MV-4-11 (cell line): ENCODE data around the gene DTNB.
"Not testable (repeated sequence)": the region's sequence is repeated elsewhere in the genome, so short reads cannot be mapped to it uniquely, and the experiment has no call there.

Experiments
- DNase-seq: peaks from one replicate; lab custom pipeline; 2025; lab: John Stamatoyannopoulos, UW

Gene DTNB

DNA sequence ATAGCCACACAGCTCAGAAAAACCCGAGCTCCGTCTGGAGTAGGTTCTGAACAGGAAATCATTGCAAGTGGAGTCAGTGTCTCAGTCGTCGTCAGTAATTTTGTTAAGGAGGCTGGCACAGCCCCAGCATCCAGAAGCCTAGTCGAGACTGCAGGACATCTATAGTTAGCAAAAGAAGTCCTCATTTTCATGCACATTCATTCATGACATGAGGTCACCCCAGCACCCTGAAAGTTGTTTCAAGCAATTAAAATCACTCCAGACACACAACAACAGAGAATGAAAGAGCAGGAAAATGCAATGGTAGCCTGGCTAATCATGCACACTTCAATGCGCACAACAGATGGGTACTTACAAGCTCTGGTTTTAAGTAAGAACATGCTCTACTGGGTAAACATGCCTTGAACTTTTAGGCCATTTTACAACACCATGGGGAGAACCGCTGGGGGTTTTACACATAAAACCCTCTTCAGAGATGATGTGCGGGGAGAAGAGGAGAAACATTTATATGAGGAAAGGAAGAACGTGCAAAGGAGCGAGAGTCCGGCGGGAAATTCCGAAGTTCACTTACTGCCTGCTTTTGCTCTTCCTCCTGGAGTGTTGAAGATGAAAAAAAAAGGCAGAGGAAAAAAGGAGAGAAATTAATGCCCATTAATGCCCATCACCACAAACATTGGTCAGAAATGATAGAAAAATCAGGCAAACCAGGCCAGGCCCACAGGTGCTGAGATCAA lies 254.3 kb downstream of the DTNB start:
- no peak for DNase-seq

DNA sequence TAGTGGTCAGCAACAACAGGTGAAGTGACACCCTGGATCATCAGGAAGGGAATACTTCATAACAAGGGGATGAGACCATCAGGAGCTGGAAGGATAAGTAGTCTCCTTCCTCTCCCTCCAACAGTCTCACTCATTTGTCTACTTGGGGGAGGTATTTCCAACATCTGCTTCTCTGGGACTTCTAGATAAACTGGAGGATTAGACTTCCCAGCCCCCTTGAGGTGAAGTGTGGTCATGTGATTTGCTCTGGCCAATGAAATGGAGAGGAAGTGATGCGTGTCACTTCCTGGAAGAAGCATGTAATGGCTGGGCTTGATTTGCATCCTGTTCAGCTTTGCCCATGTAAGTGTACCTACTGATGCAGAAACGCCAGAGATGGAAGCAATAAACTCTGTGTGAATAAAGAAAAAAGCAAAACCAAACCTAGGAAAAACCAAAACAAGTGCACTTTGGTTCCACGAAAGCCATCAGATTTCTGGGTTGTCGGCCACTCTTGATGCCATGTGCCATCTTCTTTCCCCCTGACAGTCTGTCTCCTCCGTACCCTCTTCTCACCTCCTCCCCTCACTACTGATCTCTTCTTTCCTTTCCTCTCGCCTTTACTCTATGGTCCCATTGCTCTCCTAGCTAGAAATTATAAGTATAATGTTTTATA lies 255.5 kb downstream of the DTNB start:
- no peak for DNase-seq

DNA sequence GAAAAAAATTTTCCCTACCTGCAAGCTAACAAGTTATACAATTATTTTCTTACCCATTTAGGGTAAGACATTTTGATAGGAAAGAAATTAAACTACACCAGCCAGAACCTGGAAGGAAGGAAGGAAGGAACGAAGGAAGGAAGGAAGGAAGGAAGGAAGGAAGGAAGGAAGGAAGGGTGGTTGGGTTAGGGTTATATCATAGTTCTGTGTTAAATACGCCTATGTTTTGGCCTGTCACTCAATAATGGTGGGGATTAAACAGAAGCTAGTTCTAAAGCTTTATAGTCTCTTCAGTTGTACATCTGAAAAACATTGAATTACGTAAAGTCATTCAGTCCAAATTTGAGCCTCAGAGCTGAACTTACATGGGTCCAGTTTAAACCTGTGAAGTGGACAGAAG lies 256.7 kb downstream of the DTNB start:
- DNase-seq: no peak

DNA sequence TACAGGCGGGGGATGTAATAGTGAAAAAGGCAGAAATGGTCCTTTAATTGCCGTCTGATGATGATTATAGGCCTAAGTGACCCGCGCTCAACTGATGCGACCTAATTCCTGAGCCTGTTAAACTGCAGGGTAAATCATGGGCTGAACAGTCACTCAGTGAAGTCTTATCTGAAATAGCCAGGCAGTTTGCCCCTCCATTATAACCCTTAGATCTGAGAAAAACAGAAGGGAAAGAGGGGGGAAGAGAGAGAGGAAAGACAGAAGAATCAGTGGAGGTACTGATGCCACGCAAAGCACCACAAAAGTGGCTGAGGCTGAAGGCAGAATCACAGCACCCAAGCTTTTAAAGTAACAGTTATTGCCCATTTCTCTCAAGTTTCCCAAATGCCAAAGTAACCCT lies 258.6 kb downstream of the DTNB start:
- DNase-seq: no peak

DNA sequence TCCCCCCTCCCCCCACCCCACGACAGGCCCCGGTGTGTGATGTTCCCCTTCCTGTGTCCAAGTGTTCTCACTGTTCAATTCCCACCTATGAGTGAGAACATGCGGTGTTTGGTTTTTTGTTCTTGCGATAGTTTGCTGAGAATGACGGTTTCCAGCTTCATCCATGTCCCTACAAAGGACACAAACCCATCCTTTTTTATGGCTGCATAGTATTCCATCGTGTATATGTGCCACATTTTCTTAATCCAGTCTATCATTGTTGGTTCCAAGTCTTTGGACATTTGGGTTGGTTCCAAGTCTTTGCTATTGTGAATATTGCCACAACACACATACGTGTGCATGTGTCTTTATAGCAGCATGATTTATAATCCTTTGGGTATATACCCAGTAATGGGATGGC lies 260.0 kb downstream of the DTNB start:
- not testable (repeated sequence) for DNase-seq

DNA sequence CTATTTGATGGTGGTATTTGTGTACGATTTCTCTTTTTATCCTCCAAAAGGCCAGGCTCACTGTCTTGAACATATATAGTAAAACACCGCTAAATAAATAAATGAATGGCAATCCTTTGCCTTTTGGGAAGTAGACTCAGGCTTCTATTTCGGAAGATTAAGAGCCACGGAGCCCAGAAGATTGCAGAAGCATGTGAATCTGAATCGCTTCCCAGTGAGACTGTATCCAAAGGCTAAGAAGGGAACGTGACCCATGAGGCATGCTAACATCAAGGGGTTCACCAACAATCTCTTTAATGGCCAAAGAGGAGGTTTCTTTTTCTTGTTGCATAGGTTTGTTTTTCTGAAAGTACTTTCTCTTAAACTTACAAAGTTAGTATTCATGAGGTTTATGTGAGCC lies 261.6 kb downstream of the DTNB start:
- no peak for DNase-seq

DNA sequence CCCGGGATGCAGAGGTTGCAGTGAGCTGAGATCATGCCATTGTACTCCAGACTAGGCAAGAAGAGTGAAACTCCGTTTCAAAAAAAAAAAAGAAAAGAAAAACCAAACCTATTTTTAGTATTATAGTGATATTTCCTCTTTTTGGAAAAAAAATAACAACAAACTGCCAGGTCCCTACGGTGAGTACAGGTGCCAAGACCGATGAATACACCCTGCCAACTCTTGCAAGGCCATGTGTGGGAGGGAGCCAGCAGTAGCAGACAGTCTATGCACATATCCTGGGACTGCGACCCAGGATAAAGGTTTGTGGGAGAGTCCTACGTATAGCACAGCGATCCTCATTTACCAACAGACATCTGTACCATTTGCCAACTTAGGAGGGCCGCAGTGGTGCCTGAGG lies 262.1 kb downstream of the DTNB start:
- no peak for DNase-seq

DNA sequence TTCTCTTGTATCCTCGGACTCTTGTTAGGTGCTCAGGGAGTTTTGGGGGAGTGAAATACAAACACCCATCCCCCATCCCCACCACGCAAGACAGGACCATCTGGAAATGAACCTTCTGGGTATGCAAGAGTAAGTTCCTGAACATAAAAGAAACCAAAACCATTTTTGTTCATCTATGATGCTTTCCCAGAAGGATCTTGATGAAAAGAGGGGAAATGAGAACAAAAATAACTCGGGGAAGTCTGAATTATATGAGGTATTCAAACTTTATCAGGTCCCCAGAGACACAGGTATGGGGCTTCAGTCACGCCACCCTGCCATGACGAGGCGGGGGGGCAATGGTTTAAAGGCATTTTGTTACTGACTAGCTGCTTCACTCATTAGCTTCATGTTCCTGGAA lies 263.0 kb downstream of the DTNB start:
- DNase-seq: no peak

DNA sequence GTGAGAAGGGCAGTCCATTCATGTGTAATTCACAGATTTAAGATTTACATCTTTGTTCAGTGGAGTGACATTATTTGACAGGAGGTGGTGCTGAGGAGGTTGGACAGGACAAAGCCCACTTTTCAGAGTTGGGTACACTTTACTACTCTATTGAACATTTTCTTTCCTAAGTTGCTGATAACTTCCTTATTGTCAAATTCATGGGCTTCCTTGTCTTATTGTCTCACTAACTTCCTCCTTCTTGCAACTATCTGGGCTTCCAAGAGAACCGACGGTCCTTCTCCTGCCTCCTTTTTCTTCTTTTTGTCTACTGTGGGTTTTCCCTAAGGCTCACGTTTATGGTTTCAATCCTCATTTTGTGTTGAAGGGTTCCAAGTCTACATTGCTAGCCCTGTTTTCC lies 263.9 kb downstream of the DTNB start:
- peak; percentile 29 for DNase-seq

DNA sequence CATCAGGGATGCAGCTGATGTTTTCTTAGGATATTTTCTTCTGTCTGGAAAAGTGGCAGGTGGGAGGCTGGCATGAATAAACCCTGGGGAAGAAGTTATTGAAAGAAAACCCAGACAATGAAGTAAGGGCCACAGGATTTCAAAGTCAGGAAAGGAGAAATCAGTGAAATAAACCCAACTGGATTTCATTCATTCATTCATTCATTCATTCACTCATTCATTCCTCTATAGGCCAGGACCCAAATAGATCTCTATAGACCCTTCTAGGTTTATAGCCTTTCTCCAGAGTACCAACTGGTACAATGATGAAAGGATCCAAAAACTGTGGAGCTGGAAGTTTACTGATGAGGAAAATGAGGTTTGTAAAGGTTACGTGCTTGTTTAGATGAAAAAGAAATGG lies 264.3 kb downstream of the DTNB start:
- DNase-seq: no peak

DNA sequence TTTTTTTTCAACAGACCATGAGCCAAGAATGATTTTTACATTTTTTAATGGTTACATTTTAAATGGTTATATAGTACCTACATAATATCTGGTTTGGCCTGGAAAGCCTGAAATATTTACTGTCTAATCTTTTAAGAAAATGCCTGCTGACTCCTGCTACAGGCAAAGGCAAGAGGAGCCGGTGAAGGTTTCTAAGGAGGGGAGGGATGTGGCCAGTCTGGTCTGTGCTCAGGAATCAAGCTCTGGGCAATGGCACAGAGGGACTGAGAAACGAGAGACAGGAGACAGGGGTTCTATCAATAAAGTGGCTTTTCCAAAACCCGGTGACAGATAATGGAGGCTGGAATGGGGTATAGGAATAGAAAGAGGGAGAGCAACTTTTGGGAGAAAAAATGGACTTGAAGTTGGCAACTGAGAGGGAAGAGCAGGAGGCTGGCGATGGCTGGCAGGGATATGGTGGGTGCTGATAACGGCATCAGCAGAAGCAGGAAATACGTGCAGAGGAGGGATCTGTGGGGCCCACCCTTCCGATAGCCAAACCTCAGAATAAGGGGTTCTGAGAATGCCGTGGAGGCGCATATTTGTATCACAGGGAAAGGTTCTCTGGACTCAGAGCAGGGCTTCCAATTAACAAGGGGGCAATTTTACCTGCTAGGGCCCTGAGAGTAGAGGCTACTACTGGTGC lies 267.6 kb downstream of the DTNB start:
- no peak for DNase-seq

DNA sequence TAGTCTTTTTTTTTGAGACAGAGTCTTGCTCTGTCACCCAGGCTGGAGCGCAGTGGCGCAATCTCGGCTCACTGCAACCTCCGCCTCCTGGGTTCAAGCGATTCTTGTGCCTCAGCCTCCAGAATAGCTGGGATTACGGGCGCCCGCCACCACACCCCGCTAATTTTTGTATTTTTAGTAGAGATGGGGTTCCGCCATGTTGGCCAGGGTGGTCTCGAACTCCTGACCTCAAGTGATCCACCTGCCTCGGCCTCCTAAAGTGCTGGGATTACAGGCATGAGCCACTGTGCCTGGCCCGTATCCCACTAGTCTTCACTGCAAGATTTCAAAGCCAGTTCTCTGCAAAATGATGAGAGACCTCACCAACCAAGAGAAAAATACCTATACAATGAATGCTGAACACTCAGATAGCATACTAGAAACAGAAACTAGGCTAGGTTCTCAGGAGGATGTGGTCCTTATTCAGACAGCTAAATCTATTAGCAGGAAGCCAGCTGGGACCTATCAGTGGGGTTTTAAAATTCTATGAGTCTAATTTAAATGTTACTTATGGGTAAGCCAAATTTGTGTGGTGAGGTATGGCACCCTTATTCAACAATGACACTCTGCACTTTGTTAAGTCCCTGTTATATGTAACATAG lies 270.1 kb downstream of the DTNB start:
- DNase-seq: peak; percentile 30

DNA sequence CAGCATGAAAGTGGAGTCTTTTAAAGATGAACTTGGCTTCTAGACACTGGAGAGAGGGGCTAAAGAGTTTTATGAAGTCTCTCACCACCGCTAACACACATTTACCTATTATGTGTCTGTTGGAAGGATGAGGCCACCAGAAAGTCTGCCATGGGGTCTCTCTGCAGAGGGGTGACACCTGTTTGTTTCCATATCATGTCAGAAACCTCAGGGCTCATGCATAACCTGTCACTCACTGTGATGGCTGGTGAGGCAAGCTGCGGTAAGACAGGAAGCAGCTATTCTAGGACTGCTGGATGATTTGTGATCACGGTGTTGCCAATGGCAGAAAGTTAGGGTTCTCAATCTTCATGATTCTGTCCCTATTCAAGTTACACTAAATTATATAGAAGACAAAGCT lies 270.9 kb downstream of the DTNB start:
- no peak for DNase-seq

DNA sequence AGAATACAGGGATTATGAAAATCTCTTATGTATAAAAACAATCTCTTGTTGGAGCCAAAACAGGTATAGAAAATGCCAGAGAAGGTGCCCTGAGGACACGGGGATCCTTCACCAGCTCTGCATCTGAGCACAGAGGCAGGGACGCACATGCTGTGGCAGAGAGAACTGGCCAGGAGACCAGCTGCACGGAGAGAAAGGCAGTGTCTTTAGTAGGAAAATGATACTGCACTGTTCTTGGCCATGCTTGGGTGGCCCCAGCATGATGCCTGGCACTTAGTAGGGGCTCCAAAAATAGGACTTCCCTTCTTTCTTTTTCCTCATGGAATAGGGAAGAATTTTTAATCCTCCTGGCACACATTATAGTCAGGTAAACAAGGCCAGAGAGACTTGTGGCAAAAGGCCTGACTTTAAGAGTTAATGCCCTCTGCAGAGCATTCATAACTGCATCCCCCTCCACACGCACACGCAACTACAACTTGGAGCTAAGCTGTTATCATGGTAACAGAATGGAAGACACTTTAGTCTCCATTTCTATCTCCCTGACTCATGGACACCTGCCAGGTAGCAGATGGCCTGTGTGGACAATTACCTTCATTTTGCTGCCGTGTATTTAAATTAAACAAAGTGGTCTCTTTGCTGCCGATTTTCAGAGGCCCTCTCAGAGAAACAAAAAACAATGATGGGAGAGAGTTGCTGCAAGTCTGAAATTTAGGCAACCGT lies 271.9 kb downstream of the DTNB start:
- DNase-seq: no peak

DNA sequence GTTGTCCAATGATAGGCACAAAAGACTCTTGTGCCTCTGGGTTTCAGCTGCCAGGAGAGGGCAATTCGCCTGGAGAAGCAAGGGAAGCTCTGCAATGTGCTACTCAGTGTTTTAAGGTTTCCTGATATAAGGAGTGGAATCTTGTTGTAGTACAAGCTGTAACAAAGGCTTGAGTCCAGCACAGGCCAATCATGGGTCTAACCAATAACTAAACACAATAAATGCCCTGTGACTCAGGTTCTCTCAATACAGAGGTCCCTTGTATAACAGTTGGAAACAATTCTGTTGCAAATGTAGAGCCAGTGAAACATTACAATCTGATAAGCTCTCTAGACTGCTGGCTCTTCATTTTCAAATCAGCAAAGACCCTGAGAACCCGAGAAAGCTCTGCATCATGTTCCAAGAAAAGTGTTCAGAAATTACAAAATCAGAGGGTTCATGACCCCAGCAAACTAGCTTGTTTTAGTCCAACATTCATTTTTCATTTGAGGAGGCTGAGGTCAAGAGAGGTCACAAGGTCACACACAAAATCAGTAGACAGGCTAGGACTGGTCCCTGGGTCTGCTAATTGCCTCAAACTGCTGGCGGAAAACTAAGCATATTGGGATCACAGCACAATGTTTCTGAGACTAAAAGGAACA lies 272.7 kb downstream of the DTNB start:
- no peak for DNase-seq

DNA sequence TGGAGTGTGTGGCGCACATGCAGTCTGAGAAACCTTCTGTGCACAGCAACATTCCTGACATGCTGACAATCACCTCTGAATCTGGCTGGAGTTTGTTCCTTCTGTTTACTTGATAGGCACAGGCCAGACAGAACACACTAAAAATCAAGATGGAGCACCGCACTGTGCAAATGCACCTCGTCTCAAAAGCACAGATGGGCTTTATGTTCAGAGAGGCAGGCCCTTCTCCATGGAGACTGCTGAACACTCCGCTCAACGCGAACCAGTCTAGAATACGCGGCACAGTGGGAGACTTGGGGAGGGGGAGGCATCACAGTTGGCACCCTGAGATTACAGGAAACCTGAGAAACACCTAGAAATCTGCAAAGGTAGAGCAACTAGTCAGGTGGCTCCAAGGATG lies 273.2 kb downstream of the DTNB start:
- no peak for DNase-seq

DNA sequence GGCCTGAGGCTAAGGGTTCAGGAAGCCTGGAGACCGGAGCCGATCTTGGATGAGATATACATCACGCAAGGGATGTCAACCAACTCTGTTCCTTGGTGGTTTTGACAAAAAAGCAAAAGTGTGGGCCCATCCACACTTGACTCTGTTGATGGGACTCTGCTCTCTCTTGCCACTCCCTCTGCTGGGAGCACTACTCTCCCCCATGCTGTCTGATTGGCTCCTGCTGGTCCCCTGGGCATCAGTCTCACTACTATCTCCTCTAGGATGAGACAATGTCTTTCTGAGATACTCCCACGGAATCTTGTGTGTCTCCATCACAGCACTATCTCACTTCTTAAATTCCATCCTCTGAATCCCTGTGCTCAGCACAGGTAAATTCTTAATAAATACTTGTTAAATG lies 274.8 kb downstream of the DTNB start:
- no peak for DNase-seq

DNA sequence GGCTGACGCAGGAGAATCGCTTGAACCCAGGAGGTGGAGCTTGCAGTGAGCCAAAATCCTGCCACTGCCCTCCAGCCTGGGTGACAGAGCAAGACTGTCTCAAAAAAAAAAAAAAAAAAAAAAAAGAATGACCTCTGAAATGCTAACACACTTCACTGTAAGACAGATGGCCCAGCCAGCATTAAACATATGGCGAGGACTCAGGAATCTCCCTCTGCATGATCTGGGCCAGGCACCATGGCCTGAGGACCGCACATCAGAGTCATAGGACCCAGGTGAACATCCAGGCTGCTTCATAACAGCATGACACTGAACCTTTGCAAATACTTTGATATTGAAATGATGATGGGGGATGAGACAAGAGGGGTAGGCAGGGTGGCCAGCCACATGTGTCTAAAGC lies 275.6 kb downstream of the DTNB start:
- no peak for DNase-seq

DNA sequence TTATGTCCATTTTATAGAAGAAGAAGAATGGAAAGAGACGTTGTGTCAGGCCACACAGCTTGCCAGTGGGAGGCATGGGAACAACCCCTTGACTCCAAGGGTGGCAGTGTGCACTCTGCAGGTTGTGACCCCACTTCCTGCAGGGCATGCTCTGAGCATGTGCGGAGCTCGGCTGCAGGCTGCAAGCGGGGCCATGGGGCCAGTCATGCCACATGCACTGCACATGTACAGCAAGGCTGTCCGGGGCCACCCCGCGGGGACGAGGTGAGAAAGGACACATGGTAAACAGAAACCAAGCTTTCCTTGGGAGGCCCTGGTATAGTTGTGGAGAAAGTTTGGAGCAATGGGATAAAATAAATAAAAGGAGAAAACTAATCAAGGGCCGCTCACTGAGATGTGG lies 284.2 kb downstream of the DTNB start:
- DNase-seq: no peak

DNA sequence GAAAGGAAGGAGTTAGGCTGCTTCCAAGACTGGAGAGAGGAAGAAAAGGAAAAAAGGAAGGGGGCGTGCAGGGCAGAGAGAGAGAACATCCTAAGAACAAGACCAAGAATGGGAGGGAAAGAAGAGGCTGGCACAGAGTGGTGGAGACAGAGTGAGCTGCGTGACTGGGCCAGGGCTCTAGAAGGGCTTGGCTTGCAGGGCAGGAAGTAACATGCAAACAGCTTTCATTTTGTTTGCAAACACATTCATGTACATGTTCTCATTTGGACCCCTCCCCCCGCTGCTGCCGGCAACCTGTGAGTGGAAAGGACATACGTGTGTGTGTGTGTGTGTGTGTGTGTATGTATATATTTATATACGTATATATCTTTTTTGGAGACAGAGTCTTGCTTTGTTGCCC lies 284.9 kb downstream of the DTNB start:
- DNase-seq: no peak

DNA sequence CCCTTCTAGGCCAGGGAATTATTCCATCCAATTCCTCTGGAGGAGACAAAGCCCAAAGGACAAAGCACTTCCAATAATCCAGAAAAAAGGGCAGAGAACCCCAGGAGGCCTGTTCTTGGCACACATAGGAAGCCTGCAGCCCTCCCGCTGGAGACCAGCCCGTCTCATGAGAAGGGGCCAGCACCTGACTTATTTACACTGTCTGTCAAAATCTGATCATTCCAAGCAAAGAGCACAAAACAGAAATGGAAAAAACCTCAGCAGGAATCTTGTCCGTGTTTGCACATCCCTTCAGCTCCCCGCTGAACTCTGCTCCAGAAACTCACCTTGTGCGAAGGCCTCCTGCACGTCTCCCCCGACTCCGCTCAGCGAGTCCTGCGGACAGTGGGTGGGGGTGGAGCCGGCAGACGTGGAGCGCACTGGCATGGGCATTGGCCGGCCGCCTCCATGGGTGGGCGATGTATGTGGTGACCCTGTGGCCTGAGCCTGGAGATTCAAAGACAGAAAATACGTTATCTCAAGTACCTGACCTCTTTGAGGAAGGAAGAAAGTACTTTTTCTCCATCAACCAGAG lies 285.4 kb downstream of the DTNB start:
- no peak for DNase-seq
